Measurements from ENCODE around the gene POLR2J.
"Not testable (repeated sequence)": the region's sequence is repeated elsewhere in the genome, so short reads cannot be mapped to it uniquely, and the experiment has no call there.

Gene POLR2J

DNA sequence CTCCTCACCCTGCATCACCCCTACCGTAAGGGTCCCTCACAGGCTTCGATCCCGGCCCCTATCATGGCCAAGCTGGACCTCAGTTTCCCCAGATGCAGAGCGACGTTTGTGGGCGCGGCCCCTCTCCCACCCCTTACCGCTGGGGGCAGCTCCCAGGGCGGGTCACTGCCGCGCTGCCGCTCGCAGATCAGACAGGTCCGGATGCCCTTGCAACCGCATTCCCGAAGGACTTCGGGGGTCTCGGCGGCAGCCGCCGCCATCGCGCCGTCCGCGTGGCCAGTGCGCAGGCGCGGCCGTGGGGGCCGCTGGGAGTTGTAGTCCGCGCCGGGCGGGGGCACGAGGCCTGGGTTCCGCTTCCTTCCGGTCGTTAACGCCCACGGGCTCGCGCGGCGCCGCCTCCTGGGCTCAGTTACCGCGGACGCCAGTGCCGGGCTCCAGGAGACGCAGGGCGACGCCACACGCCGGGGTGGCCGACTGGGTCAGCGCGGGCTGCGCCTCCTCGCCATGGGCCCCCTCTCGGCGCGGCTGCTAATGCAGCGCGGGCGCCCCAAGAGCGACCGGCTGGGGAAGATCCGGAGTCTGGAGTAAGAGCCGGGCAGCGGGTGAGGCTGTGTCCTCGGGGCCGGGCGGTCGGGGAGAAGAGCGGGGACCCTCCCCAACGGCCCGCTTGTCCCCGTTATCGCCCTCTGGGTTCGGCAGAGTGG is 14.0 kb downstream of the POLR2J start, which contains the start of the genes ALKBH4 and LRWD1:
Gene ALKBH4 (minus strand): TSS at position 287 of the 704 bp plus-strand sequence. CDS start 27 bp downstream, at position 260.
Gene LRWD1 (plus strand): TSS at position 408 of the 704 bp plus-strand sequence. CDS start 97 bp downstream, at position 505.
- DNase-seq: peak; percentile 86 to 87

GRCh38 chr7:102463841-102464576 is 14.7 kb downstream of the POLR2J start:
- no peak for DNase-seq

DNA sequence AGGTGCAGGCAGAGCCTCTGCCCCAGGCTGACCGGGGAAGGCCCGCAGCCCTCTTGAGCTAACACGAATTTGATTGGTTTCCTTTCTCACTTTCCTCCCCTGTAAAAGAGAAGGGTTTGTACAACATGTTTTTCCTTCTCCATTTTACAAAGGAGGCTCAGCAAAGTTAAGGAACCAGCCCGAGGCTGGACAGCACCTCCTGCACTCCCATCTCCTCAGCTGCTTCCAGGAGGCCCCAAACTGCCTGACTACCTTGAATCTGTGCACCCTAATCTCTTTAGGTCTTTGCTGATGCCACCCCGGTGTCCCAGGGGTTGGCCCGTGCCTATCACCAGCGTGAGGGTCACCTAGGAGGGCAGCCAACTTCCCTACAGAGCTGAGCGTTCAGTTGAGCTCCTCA is 18.3 kb downstream of the POLR2J start:
- DNase-seq: no peak

- DNase-seq: no peak
These were observed 19.4 kb downstream of the POLR2J start for GRCh38 chr7:102459221-102459844.

DNA sequence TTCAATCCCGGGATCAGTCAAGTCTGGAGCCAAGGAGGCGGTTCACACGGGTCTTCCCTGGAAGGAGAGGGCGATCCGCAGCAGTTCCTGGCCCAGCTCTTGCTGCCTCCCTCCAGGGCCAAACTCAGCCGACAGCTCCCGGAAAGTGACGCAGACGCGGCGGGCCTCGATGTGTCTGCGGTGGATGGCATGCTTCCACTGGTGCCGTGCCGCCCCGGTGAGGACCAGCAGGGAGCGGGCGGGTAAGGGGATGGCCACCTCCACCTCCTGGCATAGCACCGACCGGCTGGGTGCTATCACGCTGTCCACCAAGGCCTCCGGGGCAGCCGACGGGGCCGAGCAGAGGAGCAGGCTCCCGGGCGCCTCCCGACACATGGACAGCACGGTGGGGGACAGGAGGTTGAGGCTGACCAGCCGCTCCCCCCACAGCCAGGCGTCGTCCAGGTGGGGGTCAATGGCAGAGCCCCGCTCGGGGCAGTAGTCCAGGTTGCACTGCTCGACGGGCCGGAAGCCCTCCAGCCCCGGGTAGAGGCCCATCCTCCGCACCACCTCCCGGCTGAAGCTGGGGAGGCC is 21.3 kb downstream of the POLR2J start:
- DNase-seq: no peak

DNA sequence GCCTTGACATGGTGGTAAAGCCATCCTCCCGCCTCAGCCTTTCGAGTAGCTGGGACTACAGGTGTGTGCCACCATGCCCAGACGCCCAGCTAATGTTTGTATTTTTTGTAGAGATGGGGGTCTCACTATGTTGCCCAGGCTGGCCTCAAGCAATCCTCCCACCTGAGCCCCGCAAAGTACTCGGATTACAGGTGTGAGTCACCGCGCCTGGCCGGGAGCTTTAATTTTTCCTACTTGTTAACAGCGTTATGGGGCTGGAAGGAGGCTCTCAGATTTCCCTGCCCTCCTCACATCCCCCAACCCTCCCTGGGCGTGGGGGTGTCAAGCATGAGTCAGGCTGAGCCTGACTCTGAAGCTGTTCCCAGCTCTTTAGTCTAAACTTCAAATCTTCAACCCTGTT is 22.4 kb downstream of the POLR2J start:
- no peak for DNase-seq

- no peak for DNase-seq
These were observed 23.1 kb downstream of the POLR2J start for GRCh38 chr7:102455596-102455995.

GRCh38 chr7:102454932-102455331 is 23.8 kb downstream of the POLR2J start:
- not testable (repeated sequence) for DNase-seq

DNA sequence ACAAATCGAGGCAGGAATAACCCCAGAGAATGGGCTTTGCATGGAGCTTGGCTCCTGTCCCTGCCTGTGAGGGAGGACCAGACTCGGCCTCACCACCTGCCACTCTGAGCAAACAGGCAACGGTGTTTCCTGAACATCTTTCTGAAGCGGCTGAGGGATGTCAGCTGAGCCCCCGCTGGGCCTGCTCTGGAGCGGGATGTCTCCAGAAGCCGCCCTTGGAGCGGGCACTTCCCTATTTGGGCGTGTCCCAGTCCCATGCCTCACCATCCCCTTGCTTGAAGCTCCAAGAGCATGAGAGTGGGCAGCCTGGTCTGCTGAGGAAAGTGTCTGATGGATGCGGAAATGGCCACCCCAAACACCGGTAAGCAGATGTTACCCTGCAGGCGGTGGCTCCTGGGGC is 24.3 kb downstream of the POLR2J start:
- no peak for DNase-seq

GRCh38 chr7:102453319-102453718 is 25.4 kb downstream of the POLR2J start:
- DNase-seq: no peak

DNA sequence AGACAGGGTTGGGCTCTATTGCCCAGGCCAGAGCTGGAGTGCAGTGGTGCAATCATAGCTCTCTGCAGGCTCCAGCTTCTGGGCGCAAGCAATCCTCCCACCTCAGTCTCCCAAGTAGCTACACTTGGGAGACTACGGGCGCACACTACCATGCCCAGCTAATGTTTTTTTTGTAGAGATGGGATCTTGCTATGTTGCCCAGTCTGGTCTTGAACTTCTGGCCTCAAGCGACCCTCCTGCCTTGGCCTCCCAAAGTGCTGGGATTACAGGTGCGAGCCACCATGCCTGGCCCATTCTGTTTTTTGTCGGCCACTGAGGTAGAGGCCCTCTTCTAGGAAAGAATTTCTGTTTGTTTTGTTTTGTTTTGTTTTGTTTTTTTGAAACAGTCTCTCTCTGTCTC is 26.3 kb downstream of the POLR2J start:
- DNase-seq: no peak

- DNase-seq: no peak
These were observed 27.2 kb downstream of the POLR2J start for GRCh38 chr7:102451371-102452054.

DNA sequence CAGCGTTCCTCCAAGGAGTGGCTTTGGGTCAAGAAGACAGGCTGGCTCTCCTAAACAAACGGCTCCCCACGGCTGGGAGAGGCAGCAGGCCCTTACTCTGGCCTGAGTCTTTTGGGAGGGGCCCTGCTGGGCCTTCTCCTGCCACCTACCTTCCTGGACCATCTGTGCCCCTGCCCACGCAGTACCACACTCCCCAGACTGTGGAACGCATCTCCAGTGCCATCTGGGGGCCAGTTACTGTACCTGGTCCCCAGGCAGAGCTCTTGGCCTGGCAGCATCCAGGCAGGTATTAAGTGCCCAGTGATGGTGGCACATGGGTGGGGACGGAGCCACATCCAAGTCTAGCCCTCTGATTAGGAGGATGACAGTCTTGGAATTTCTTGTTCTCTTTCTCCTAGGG is 28.5 kb downstream of the POLR2J start:
- no peak for DNase-seq

- no peak for DNase-seq
These were observed 29.6 kb downstream of the POLR2J start for GRCh38 chr7:102449136-102449535.

DNA sequence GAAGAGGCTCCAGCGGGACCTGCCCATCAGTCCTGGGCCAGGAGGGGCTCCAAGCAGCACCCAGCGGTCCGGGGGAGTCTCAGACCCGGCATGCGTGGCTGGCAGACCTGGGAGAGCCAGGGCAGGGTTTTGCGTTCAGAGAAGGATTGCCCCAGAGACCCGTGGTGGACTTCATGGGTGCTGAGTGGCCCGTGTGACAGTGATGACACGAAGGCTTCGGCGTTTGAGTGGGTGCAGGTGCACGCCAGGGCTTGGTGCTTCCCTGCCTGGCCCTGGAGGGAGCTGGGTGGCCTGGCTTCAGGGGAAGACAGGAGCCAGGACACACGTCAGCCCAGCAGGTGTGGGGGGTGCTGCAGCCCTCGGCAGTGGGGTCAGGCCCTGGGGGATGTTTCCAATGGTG is 31.4 kb downstream of the POLR2J start:
- no peak for DNase-seq

GRCh38 chr7:102446387-102447156 is 32.1 kb downstream of the POLR2J start:
- DNase-seq: no peak

DNA sequence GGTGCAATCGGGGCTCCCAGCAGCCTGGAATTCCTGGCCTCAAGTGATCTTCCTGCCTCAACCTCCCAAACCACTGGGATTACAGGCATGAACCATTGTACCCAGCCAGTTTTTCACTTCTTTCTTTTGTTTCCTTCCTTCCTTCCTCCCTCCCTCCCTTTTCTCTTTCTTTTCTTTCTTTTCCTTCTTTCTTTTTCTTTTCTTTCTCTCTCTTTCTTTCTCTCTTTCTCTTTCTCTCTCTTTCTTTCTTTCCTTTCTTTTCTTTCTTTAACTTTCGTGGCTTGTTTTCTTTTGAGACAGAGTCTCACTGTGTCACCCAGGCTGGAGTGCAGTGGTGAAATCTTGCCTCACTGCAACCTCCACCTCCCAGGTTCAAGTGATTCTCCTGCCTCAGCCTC is 33.0 kb downstream of the POLR2J start:
- DNase-seq: no peak

- no peak for DNase-seq
These were observed 33.6 kb downstream of the POLR2J start for GRCh38 chr7:102444961-102445673.

DNA sequence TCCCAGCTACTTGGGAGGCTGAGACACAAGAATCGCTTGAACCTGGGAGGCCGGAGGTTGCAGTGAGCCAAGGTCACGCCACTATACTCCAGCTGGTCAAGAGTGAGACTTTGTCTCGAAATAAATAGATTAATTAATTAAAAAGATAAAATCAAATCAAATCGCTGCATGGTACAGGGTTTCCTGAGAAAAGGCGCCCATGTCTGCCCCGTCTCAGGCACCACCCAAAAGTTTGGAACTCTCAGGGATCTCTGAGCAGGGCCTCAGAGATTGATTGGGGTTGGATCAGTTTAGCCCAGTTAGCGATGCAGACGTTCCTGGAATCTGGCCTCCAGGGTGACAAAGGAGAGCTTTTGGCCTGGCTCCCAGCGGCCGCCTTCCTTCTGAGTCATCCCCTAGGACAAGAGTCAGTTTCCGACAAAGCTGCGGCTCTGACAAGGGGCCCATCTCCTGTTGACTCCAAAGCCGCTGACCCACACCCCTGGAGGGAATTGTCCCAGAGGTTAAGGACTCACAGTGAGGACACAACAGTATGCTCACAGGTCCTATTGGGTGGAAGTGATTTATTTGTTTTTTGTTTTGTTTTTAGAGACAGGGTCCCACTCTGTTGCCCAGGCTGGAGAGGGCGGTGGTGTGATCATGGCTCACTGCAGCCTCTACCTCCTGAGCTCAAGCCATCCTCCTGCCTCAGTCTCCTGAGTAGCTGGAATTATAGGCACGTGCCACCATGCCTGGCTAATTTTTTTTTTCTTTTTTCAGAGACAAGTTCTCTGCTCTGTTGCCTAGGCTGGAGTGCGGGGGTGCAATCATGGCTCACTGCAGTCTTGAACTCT is 38.5 kb downstream of the POLR2J start:
- DNase-seq: no peak

DNA sequence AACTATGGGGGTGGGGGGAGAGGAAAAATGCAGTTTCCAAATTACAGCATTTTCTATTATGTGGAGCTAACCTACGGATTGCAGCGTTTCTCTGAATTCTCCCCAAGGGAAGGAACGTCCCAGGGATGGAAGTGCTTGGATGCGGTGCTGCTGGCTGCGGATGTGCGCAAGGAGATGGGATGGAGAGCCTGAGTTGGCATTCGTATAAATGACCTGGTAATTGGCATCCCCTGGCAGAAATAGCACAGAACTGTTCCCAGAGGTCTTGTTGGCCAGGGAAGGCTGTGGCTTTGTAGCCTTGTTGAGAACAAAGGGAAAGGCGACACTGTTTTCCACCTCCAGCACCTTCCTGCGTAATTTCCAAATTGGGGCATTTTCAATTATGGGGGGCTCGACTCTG is 42.6 kb downstream of the POLR2J start:
- no peak for DNase-seq
